Measurements from ENCODE around the gene HBB. TPM values are rescaled to one million over a fixed set of nuclear protein-coding genes. Genes with fewer than 3 reads are reported as not detected.

The HBB gene
- total RNA-seq, 4 donors from 2014 or later, result 2.5 to 214 (median 107) TPM

GRCh38 chr11:5247472-5248192 lies 20.8 kb upstream of the HBB start:
- Histone ChIP-seq H3K27ac (no peak overlapping the region), H3K9me3 (no peaks in the 10 kb centered on the region), H3K27me3 (no peaks in the 10 kb centered on the region), H3K4me1 (no peaks in the 10 kb centered on the region), H3K4me3 (replicated peaks in 1 of 3) (no peak overlapping the region), H3K36me3 (no peaks in the 10 kb centered on the region)
- DNase-seq, result no peak
- TF ChIP-seq POLR2A (IDR thresholded peaks at IDR 0.05), result no peak
- TF ChIP-seq, protein P1, sequence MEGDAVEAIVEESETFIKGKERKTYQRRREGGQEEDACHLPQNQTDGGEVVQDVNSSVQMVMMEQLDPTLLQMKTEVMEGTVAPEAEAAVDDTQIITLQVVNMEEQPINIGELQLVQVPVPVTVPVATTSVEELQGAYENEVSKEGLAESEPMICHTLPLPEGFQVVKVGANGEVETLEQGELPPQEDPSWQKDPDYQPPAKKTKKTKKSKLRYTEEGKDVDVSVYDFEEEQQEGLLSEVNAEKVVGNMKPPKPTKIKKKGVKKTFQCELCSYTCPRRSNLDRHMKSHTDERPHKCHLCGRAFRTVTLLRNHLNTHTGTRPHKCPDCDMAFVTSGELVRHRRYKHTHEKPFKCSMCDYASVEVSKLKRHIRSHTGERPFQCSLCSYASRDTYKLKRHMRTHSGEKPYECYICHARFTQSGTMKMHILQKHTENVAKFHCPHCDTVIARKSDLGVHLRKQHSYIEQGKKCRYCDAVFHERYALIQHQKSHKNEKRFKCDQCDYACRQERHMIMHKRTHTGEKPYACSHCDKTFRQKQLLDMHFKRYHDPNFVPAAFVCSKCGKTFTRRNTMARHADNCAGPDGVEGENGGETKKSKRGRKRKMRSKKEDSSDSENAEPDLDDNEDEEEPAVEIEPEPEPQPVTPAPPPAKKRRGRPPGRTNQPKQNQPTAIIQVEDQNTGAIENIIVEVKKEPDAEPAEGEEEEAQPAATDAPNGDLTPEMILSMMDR (IDR thresholded peaks at IDR 0.05), result no peak
- 84 to 91% methylated on average over 3 of the region's 3 CpGs for WGBS, 2 donors
- intact Hi-C loops (cut with DNase I), result no loop called here

DNA sequence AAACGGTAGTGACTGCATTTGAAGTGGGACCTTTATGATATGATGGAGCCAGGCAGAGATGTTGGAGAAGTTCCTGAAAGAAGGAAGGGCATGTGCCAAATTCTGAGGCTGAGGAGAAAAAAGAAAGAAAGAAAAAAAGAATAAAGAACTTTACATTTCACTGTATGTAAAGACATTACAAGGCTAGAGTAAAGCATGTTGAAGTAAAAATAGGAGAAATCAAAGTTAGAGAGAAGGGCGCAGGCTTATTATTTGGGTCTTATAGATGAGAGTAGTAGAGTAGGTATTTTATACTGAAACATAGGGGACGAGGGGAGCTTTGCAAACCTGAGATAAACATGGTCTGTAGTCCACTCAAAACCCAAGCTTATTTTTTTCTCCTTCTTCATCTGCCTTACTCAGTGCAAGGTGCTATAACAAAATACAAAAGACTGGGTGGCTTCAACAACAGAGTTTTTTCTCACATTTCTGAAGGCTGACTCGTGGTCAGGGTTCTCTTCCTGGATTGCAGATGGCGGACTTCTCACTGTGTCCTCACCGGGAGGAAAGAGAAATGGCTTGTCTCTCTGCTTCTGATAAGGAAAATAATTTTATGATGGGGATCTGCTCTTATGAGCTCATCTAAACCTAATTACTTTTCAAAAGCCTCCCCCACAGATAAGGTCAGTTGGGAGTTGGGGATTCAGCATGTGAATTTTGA lies 20.1 kb upstream of the HBB start:
- H3K27me3 ChIP-seq, result no peaks in the 10 kb centered on the region
- TF ChIP-seq POLR2A (IDR thresholded peaks at IDR 0.05), result no peak
- TF ChIP-seq, protein P1 (IDR thresholded peaks at IDR 0.05), result no peak
- DNase-seq, result no peak
- H3K27ac ChIP-seq, result no peak overlapping the region
- H3K9me3 ChIP-seq, result no peaks in the 10 kb centered on the region
- 70 to 75% methylated on average over 6 of the region's 6 CpGs for WGBS, 2 donors
- intact Hi-C loops (cut with DNase I), result no loop called here
- H3K4me1 ChIP-seq, result no peaks in the 10 kb centered on the region
- no peak overlapping the region for H3K4me3 ChIP-seq (replicated peaks in 1 of 3)
- no peaks in the 10 kb centered on the region for H3K36me3 ChIP-seq

DNA sequence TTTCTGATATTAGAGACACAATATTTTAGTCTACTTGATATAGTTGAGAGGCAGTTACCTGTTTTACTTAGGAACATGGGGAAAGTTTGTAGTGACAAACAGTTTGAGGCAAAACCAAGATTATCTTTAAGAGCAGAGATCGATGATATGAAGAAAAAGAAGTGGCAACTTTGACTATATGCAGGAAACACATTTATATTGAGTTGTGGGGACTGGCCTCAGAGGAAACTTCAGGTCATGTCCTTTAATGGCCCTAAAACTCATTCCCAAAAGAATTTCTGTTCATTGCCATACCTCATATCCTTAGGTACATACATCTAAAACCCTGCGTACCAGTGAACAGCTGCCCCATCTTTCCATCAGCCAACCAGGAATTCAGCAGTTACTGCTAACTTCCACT lies 18.3 kb upstream of the HBB start:
- H3K9me3 ChIP-seq, result no peaks in the 10 kb centered on the region
- WGBS, 2 donors, result 74 to 86% methylated on average over 2 of the region's 2 CpGs
- no peak overlapping the region for H3K4me3 ChIP-seq (replicated peaks in 1 of 3)
- no peaks in the 10 kb centered on the region for H3K36me3 ChIP-seq
- H3K27ac ChIP-seq, result no peak overlapping the region
- intact Hi-C loops (cut with DNase I), result no loop called here
- no peaks in the 10 kb centered on the region for H3K4me1 ChIP-seq
- no peak for DNase-seq
- H3K27me3 ChIP-seq, result no peaks in the 10 kb centered on the region
- no peak for TF ChIP-seq POLR2A (IDR thresholded peaks at IDR 0.05)
- TF ChIP-seq, protein P1 (IDR thresholded peaks at IDR 0.05), result no peak

DNA sequence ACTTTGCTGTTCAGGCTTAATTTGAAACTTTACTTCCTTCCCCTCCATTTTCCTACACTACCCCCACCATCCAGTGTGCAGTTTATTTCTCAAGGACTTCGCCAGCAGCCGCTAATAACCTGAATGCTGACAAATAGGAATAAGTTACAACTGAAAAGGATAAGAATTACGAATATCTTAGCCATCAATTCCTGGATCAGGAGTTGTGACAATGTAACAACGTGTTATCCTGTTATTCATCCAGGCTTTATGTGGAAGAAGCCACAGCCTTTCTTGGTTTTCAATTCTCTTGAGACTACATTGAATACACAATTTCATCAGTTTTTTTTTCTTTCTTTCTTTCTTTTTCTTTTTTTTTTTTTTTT lies 16.9 kb upstream of the HBB start:
- H3K9me3 ChIP-seq, result no peaks in the 10 kb centered on the region
- 82 to 83% methylated on average over 4 of the region's 4 CpGs for WGBS, 2 donors
- no peaks in the 10 kb centered on the region for H3K27me3 ChIP-seq
- TF ChIP-seq, protein P1 (IDR thresholded peaks at IDR 0.05), result no peak
- TF ChIP-seq POLR2A (IDR thresholded peaks at IDR 0.05), result no peak
- no peak overlapping the region for H3K27ac ChIP-seq
- H3K4me1 ChIP-seq, result no peaks in the 10 kb centered on the region
- no peak overlapping the region for H3K4me3 ChIP-seq (replicated peaks in 1 of 3)
- DNase-seq, result no peak
- H3K36me3 ChIP-seq, result no peaks in the 10 kb centered on the region
- intact Hi-C loops (cut with DNase I), result no loop called here

All from thyroid gland (tissue), 4 donors.